GM23338 (cell line): ENCODE measurements around the gene MYNN. TPM values are rescaled to one million over a fixed set of nuclear protein-coding genes. Genes with fewer than 3 reads are reported as not detected.
"Not testable (repeated sequence)": the region's sequence is repeated elsewhere in the genome, so short reads cannot be mapped to it uniquely, and the experiment has no call there.

Experiments used
- ATAC-seq: fragments of 200-7000 bp; cut with Tn5 transposase; 3 replicates; pipeline ENCODE4 v1.9.1; 2020
- DNase-seq: peaks from one replicate; pipeline ENCODE4 v3.0.0-alpha.2; 2015; ENCODE audit warnings: low spot score
- H2AFZ ChIP-seq: fragments of 200-600 bp; sonication (generic); 2 replicates; pipeline ENCODE4 v1.8.0; 2016; ENCODE audit warnings: antibody characterized with exemption, mild to moderate bottlenecking, moderate library complexity
- H3F3A ChIP-seq: fragments of 200-600 bp; sonication (generic); replicated peaks from 2 replicates; pipeline ENCODE4 v1.8.0; 2017; ENCODE audit warnings: antibody characterized with exemption, mixed run types, low read depth
- H3K27ac ChIP-seq: fragments of 200-600 bp; sonication (generic); 2 replicates; pipeline ENCODE4 v1.6.1; 2016; ENCODE audit warnings: low read depth
- H3K27me3 ChIP-seq: fragments of 200-600 bp; sonication (generic); 2 replicates; pipeline ENCODE4 v1.8.0; 2016; ENCODE audit warnings: mild to moderate bottlenecking, mixed run types, moderate library complexity; ENCODE audit not compliant: insufficient read depth
- H3K36me3 ChIP-seq: fragments of 200-600 bp; sonication (generic); 2 replicates; pipeline ENCODE4 v1.8.0; 2016; ENCODE audit warnings: mild to moderate bottlenecking; ENCODE audit not compliant: insufficient read depth
- H3K4me1 ChIP-seq: fragments of 200-600 bp; sonication (generic); 2 replicates; pipeline ENCODE4 v1.8.0; 2016; ENCODE audit warnings: mild to moderate bottlenecking, moderate library complexity; ENCODE audit not compliant: insufficient read depth
- H3K4me2 ChIP-seq: fragments of 200-600 bp; sonication (generic); 2 replicates; pipeline ENCODE4 v1.7.1; 2017; ENCODE audit warnings: mixed run types
- H3K4me3 ChIP-seq: fragments of 200-600 bp; sonication (generic); 2 replicates; pipeline ENCODE4 v1.6.1; 2016; ENCODE audit warnings: mixed run types
- H3K79me2 ChIP-seq: fragments of 200-600 bp; sonication (generic); replicated peaks from 2 replicates; pipeline ENCODE4 v1.8.0; 2017; ENCODE audit warnings: mild to moderate bottlenecking; ENCODE audit not compliant: insufficient read depth
- H3K9me2 ChIP-seq: fragments of 200-600 bp; sonication (generic); 2 replicates; pipeline ENCODE4 v1.8.0; 2017; ENCODE audit not compliant: insufficient read depth
- H4K20me1 ChIP-seq: fragments of 200-600 bp; sonication (generic); replicated peaks from 2 replicates; pipeline ENCODE4 v1.8.0; 2017; ENCODE audit warnings: mild to moderate bottlenecking; ENCODE audit not compliant: insufficient read depth
- H3K27ac Mint-ChIP-seq: 2 replicates; pipeline ENCODE4 v1.8.0; 2020; ENCODE audit warnings: inconsistent platforms, mild to moderate bottlenecking, moderate library complexity, mixed read lengths
- H3K27me3 Mint-ChIP-seq: 3 replicates; pipeline ENCODE4 v1.8.0; 2022; ENCODE audit warnings: low read depth, mild to moderate bottlenecking, moderate library complexity, mixed read lengths, inconsistent platforms; ENCODE audit not compliant: insufficient read depth, poor library complexity
- H3K36me3 Mint-ChIP-seq: 3 replicates; pipeline ENCODE4 v1.8.0; 2021; ENCODE audit warnings: low read depth, mild to moderate bottlenecking, inconsistent platforms, moderate library complexity, mixed read lengths
- H3K4me1 Mint-ChIP-seq: 3 replicates; pipeline ENCODE4 v1.8.0; 2020; ENCODE audit warnings: mild to moderate bottlenecking, inconsistent platforms, mixed read lengths
- H3K4me3 Mint-ChIP-seq: 3 replicates; pipeline ENCODE4 v1.8.0; 2021; ENCODE audit warnings: moderate library complexity, mild to moderate bottlenecking, inconsistent platforms, mixed read lengths
- H3K9me3 Mint-ChIP-seq: 3 replicates; pipeline ENCODE4 v1.8.0; 2020; ENCODE audit warnings: moderate library complexity, mild to moderate bottlenecking, inconsistent platforms, mixed read lengths
- CREB1 ChIP-seq: fragments of 250-450 bp; sonication (Bioruptor Pico); IDR thresholded peaks from 2 replicates; pipeline ENCODE4 v1.5.0; 2020; ENCODE audit warnings: low read depth, mild to moderate bottlenecking, moderate library complexity
- POLR2AphosphoS5 ChIP-seq: IDR thresholded peaks from 2 replicates; pipeline ENCODE4 v1.6.1; 2016; ENCODE audit warnings: antibody characterized with exemption, low read depth
- long read RNA-seq: library from polyadenylated mRNA; unstranded; transcript quantifications from one replicate; pipeline ENCODE4 v2.0.0, GENCODE V29; 2020; ENCODE audit not compliant: unreplicated experiment
- polyA plus RNA-seq: library from polyadenylated mRNA; unstranded; fragments of >200 nt; fragmentation: Nextera tagmentation; extraction: Ambion mirVana; gene quantifications from 2 replicates; pipeline ENCODE4 v1.2.1, GENCODE V29; 2016
- total RNA-seq: library from RNA; depleted of rRNA; stranded (reverse); fragments of >200 nt; shearing (Covaris generic); gene quantifications from 2 replicates; pipeline ENCODE4 v1.2.3, GENCODE V29; 2014; rRNA removed
- TF ChIP-seq, protein P1 (sequence below): fragments of 250-450 bp; sonication (Bioruptor Pico); IDR thresholded peaks from 2 replicates; pipeline ENCODE4 v1.5.0; 2020; ENCODE audit warnings: mild to moderate bottlenecking, moderate library complexity
- TF ChIP-seq, protein P2 (sequence below): IDR thresholded peaks from 2 replicates; pipeline ENCODE4 v1.6.1; 2016; ENCODE audit warnings: antibody characterized with exemption

Gene MYNN
- total RNA-seq (19.4 and 20.6 TPM in 2 replicates), polyA plus RNA-seq (10.8 and 14.2 TPM in 2 replicates)
- long read RNA-seq, full-length matches to known transcripts: 4 of 23 reads
- long read RNA-seq, partial matches to known transcripts: 10 of 23 reads
- long read RNA-seq, other reads (novel, unspliced or antisense): 9 of 23 reads

DNA sequence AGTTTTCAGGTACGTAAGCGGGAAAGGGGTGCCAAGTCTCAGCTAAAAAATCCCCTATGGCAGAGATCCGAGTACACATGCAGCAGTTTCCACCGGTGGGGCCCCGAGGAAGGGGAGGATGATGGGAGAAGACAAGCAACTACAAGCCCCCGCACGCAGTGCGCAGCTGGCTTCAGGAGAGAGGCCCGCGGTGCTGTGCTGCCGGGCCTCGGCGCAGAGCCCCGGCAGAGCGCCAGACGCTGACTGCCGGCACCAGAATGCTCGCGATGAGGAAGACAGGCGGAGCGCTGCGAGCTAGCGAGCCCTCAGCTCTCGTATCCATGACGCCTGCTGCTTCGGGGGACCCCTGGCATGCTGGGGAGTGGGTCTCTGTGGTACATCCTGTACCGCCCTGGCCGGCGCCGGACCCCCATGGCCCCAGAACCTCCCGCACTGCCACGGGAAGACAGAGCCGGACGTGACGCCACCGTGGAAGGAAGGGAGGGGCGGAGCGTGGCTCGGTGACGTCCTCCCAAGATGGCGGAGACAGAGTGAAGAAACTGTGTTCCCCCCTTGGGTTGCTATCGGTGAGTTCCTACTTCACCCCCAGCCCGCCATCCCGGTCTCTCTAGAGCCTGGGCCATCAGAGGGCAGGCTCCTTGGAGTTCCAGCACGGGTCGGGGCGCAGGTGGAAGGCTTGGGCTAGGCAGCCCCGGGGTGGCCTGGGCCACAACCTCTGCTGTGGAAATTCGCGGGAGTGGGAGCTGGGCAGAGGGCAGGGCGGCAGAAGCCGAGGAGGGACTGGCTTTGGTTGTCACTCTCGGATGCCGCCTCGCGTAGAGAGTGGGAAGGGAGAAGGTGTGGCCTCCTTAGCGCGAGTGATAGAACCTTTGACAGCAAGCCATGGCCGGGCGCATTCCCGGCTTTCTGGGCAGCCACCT lies at the start of gene MYNN:
MYNN (plus strand) TSS at position 500 of the 920 bp plus-strand sequence. CDS start 900 bp downstream, outside the sequence.
- peak; percentile 82 for ATAC-seq
- H3K27me3 ChIP-seq: no peaks in the 10 kb centered on the region
- peak within 1 kb of the TSS; percentile 96 for H3K27ac ChIP-seq
- peaks cover 19% of the 10 kb centered on the region for H3K27me3 Mint-ChIP-seq
- H3K4me1 Mint-ChIP-seq: peaks cover 35% of the 10 kb centered on the region
- H3K4me1 ChIP-seq: peaks cover 27% of the 10 kb centered on the region
- H3K9me2 ChIP-seq: no peaks in the 10 kb centered on the region
- peaks cover 44% of the 10 kb centered on the region for H3K79me2 ChIP-seq
- H3K27ac Mint-ChIP-seq: peak within 1 kb of the TSS; percentile 98
- peak; percentile 94 for DNase-seq
- H3K9me3 Mint-ChIP-seq: peaks cover 9% of the 10 kb centered on the region; the same call in 1 of the 3 replicates
- peak within 1 kb of the TSS; percentile 74 for H3K4me2 ChIP-seq
- H3K36me3 Mint-ChIP-seq: peaks cover 42% of the 10 kb centered on the region
- H4K20me1 ChIP-seq: no peaks in the 10 kb centered on the region
- H3K4me3 Mint-ChIP-seq: peak within 1 kb of the TSS; percentile 97
- peak within 1 kb of the TSS; percentile 86 for H2AFZ ChIP-seq
- TF ChIP-seq CREB1 (CRISPR knock-in tag) (peak; percentile 93), POLR2AphosphoS5 (peak; percentile 93)
- TF ChIP-seq, protein P1, sequence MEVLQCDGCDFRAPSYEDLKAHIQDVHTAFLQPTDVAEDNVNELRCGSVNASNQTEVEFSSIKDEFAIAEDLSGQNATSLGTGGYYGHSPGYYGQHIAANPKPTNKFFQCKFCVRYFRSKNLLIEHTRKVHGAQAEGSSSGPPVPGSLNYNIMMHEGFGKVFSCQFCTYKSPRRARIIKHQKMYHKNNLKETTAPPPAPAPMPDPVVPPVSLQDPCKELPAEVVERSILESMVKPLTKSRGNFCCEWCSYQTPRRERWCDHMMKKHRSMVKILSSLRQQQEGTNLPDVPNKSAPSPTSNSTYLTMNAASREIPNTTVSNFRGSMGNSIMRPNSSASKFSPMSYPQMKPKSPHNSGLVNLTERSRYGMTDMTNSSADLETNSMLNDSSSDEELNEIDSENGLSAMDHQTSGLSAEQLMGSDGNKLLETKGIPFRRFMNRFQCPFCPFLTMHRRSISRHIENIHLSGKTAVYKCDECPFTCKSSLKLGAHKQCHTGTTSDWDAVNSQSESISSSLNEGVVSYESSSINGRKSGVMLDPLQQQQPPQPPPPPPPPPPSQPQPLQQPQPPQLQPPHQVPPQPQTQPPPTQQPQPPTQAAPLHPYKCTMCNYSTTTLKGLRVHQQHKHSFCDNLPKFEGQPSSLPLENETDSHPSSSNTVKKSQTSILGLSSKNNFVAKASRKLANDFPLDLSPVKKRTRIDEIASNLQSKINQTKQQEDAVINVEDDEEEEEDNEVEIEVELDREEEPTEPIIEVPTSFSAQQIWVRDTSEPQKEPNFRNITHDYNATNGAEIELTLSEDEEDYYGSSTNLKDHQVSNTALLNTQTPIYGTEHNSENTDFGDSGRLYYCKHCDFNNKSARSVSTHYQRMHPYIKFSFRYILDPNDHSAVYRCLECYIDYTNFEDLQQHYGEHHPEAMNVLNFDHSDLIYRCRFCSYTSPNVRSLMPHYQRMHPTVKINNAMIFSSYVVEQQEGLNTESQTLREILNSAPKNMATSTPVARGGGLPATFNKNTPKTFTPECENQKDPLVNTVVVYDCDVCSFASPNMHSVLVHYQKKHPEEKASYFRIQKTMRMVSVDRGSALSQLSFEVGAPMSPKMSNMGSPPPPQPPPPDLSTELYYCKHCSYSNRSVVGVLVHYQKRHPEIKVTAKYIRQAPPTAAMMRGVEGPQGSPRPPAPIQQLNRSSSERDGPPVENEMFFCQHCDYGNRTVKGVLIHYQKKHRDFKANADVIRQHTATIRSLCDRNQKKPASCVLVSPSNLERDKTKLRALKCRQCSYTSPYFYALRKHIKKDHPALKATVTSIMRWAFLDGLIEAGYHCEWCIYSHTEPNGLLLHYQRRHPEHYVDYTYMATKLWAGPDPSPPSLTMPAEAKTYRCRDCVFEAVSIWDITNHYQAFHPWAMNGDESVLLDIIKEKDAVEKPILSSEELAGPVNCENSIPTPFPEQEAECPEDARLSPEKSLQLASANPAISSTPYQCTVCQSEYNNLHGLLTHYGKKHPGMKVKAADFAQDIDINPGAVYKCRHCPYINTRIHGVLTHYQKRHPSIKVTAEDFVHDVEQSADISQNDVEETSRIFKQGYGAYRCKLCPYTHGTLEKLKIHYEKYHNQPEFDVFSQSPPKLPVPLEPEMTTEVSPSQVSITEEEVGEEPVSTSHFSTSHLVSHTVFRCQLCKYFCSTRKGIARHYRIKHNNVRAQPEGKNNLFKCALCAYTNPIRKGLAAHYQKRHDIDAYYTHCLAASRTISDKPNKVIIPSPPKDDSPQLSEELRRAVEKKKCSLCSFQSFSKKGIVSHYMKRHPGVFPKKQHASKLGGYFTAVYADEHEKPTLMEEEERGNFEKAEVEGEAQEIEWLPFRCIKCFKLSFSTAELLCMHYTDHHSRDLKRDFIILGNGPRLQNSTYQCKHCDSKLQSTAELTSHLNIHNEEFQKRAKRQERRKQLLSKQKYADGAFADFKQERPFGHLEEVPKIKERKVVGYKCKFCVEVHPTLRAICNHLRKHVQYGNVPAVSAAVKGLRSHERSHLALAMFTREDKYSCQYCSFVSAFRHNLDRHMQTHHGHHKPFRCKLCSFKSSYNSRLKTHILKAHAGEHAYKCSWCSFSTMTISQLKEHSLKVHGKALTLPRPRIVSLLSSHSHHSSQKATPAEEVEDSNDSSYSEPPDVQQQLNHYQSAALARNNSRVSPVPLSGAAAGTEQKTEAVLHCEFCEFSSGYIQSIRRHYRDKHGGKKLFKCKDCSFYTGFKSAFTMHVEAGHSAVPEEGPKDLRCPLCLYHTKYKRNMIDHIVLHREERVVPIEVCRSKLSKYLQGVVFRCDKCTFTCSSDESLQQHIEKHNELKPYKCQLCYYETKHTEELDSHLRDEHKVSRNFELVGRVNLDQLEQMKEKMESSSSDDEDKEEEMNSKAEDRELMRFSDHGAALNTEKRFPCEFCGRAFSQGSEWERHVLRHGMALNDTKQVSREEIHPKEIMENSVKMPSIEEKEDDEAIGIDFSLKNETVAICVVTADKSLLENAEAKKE (CRISPR knock-in tag): no peak
- TF ChIP-seq, protein P2, sequence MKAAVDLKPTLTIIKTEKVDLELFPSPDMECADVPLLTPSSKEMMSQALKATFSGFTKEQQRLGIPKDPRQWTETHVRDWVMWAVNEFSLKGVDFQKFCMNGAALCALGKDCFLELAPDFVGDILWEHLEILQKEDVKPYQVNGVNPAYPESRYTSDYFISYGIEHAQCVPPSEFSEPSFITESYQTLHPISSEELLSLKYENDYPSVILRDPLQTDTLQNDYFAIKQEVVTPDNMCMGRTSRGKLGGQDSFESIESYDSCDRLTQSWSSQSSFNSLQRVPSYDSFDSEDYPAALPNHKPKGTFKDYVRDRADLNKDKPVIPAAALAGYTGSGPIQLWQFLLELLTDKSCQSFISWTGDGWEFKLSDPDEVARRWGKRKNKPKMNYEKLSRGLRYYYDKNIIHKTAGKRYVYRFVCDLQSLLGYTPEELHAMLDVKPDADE: peak; percentile 67
- H3F3A ChIP-seq: peaks cover 7% of the 10 kb centered on the region; the same call in 1 of the 2 replicates
- peaks cover 5% of the 10 kb centered on the region for H3K36me3 ChIP-seq
- peak within 1 kb of the TSS; percentile 96 for H3K4me3 ChIP-seq

DNA sequence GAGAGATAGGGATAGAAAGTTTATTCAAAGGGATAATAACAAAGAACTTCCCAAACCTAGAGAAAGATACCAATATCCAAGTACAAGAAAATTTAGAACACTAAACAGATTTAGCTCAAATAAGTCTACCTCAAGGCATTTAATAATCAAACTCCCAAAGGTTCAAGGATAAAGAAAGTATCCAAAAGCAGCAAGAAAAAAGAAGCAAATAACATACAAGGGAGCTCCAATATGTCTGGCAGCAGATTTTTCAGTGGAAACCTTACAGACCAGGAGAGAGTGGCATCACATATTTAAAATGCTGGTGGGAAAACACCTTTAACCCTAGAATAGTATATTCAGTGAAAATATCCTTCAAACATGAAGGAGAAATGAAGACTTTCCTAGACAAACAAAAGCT lies 41.3 kb upstream of the MYNN start:
- H3K9me3 Mint-ChIP-seq: peaks cover 41% of the 10 kb centered on the region
- not testable (repeated sequence) for H3K79me2 ChIP-seq

More for the DNA sequence above, 41.3 kb upstream of the MYNN start:
- H3K36me3 ChIP-seq, H4K20me1 ChIP-seq, ATAC-seq, H3F3A ChIP-seq, H3K27me3 ChIP-seq, H3K4me1 ChIP-seq, H2AFZ ChIP-seq, H3K27ac Mint-ChIP-seq, H3K4me1 Mint-ChIP-seq, DNase-seq, H3K9me2 ChIP-seq, H3K4me3 Mint-ChIP-seq, H3K27me3 Mint-ChIP-seq, H3K4me3 ChIP-seq, H3K4me2 ChIP-seq, H3K27ac ChIP-seq: not testable (repeated sequence)
- peaks cover 32% of the 10 kb centered on the region; the same call in 2 of the 3 replicates for H3K36me3 Mint-ChIP-seq
